GM19455 (cell line): Measurements from ENCODE around the gene WFDC11.
"Not testable (repeated sequence)": the region's sequence is repeated elsewhere in the genome, so short reads cannot be mapped to it uniquely, and the experiment has no call there.

ENCODE experiments used
- ATAC-seq: cut with Tn5 transposase; IDR thresholded peaks from one replicate; pipeline ENCODE4 v1.9.1; 2021; ENCODE audit not compliant: unreplicated experiment

WFDC11 gene

GRCh38 chr20:45670139-45670538, at the start of gene WFDC11:
Gene WFDC11 (minus strand): TSS chr20:45670239. CDS start chr20:45650600, 19,639 bp downstream.
- ATAC-seq, result no peak

- ATAC-seq, result not testable (repeated sequence)
These were observed 46.2 kb upstream of the WFDC11 start for GRCh38 chr20:45716141-45716688.

GRCh38 chr20:45704969-45705637, 35.1 kb upstream of the WFDC11 start, which contains the start of gene WFDC10B:
Gene WFDC10B (minus strand): TSS chr20:45705019. CDS start chr20:45685992, 19,027 bp downstream.
- ATAC-seq, result no peak

- no peak for ATAC-seq
These were observed 31.8 kb upstream of the WFDC11 start, which contains the start of gene WFDC13 for GRCh38 chr20:45701873-45702272. Gene WFDC13 (plus strand): TSS chr20:45702038. CDS start chr20:45702124, 86 bp downstream.

GRCh38 chr20:45701104-45701503, 31.1 kb upstream of the WFDC11 start:
- ATAC-seq, result no peak

- ATAC-seq, result no peak
These were observed 25.5 kb upstream of the WFDC11 start for GRCh38 chr20:45695496-45695895.

GRCh38 chr20:45693346-45693745, 23.3 kb upstream of the WFDC11 start:
- not testable (repeated sequence) for ATAC-seq

GRCh38 chr20:45685896-45686295, 15.9 kb upstream of the WFDC11 start:
- no peak for ATAC-seq

- ATAC-seq, result no peak
These were observed 9.6 kb upstream of the WFDC11 start for GRCh38 chr20:45679650-45680049.

- no peak for ATAC-seq
These were observed 2.7 kb upstream of the WFDC11 start for GRCh38 chr20:45672765-45673164.

- not testable (repeated sequence) for ATAC-seq
These were observed 13.0 kb downstream of the WFDC11 start for GRCh38 chr20:45657038-45657437.

- not testable (repeated sequence) for ATAC-seq
These were observed 18.3 kb downstream of the WFDC11 start for GRCh38 chr20:45651726-45652125.

GRCh38 chr20:45649312-45649863, 20.7 kb downstream of the WFDC11 start:
- ATAC-seq, result no peak

GRCh38 chr20:45647441-45648050, 22.5 kb downstream of the WFDC11 start:
- ATAC-seq, result no peak

- ATAC-seq, result no peak
These were observed 23.2 kb downstream of the WFDC11 start for GRCh38 chr20:45646875-45647274.

- ATAC-seq, result not testable (repeated sequence)
These were observed 24.2 kb downstream of the WFDC11 start for GRCh38 chr20:45645869-45646268.

GRCh38 chr20:45641076-45641475, 29.0 kb downstream of the WFDC11 start:
- not testable (repeated sequence) for ATAC-seq

- ATAC-seq, result no peak
These were observed 30.4 kb downstream of the WFDC11 start for GRCh38 chr20:45639687-45640086.

GRCh38 chr20:45636513-45636912, 33.5 kb downstream of the WFDC11 start:
- no peak for ATAC-seq

GRCh38 chr20:45631184-45631583, 38.9 kb downstream of the WFDC11 start, which contains the start of gene WFDC9:
Gene WFDC9 (minus strand): TSS chr20:45631284. CDS start chr20:45610181, 21,103 bp downstream.
- ATAC-seq, result no peak

- ATAC-seq, result no peak
These were observed 39.7 kb downstream of the WFDC11 start for GRCh38 chr20:45630371-45630770.
